Measurements from ENCODE around the gene ASB10. TPM values are rescaled to one million over a fixed set of nuclear protein-coding genes. Genes with fewer than 3 reads are reported as not detected.

The ASB10 gene
- total and polyA plus RNA-seq, 7 experiments from 2014 or later, result not detected

DNA sequence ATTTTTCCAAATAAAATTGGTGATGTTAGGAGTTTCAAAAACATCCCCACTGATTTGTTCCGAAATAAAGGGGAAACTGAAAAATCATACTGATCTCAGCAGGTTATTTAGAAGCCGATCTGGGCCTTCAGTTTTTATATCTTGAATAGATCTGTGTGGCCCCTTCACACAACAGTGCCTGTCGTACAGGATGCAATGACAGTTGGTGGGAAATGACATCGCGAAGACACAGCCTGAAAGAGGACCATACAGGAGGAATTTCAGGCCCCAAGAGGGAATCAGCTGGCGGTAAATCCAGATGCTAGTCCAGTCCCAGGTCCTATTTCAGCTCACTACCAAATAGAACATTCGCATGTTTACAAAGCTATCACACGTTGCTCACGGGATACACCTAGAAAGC lies 20.3 kb upstream of the ASB10 start:
- Histone ChIP-seq H3K36me3 (ENCODE audit: control insufficient read depth in 2 of 3, insufficient read depth in 3 of 3, low read length in 3 of 3) (peaks cover 0 to 2% (median 0%) of the 10 kb centered on the region in 3 experiments), H3K4me3 (ENCODE audit: low read length) (no peak overlapping the region), H3K4me1 (ENCODE audit: control insufficient read depth in 2 of 2, insufficient read depth in 2 of 2, low read length in 2 of 2) (peaks cover 15 to 20% of the 10 kb centered on the region in 2 donors), H3K27ac (ENCODE audit: low read depth, low read length) (peak overlapping the region; percentile 25), H3K27me3 (ENCODE audit: control insufficient read depth in 2 of 2, insufficient read depth in 2 of 2, low read length in 2 of 2) (no peaks in the 10 kb centered on the region), H3K9me3 (ENCODE audit: control insufficient read depth in 2 of 3, low read length in 3 of 3) (no peaks in the 10 kb centered on the region)
- ATAC-seq (peak; percentile 52), DNase-seq (peak in 2 of 9 donors; percentile 16 to 22)
- intact Hi-C loops (cut with micrococcal nuclease), result loop anchor here in 1 of 2 donors (1.0 kb wide), 1 partner anchor 37 kb away; no protein-coding TSS in a partner anchor
- peak overlapping the region in 7 of 9 donors; percentile 10 to 82 (median 58) for H3K27ac Mint-ChIP-seq
- H3K9me3 Mint-ChIP-seq, result no peaks in the 10 kb centered on the region
- peaks cover 0 to 21% (median 0%) of the 10 kb centered on the region in 5 donors for H3K27me3 Mint-ChIP-seq
- POLR2A ChIA-PET, result interaction anchor here (1.1 to 1.9 kb wide), 2 partner anchors 20 to 36 kb away, joined by 5 to 8 read pairs; partner anchors contain the start of gene ABCF2
- H3K4me1 Mint-ChIP-seq, result peaks cover 16 to 28% (median 22%) of the 10 kb centered on the region in 7 donors
- CTCF ChIA-PET, result interaction anchor here (1.4 to 1.6 kb wide), 2 partner anchors 37 to 38 kb away, joined by 3 to 5 read pairs; no protein-coding TSS in a partner anchor
- peak overlapping the region; percentile 31 to 76 (median 62) for H3K4me3 Mint-ChIP-seq
- peaks cover 0 to 5% (median 0%) of the 10 kb centered on the region in 5 donors for H3K36me3 Mint-ChIP-seq

DNA sequence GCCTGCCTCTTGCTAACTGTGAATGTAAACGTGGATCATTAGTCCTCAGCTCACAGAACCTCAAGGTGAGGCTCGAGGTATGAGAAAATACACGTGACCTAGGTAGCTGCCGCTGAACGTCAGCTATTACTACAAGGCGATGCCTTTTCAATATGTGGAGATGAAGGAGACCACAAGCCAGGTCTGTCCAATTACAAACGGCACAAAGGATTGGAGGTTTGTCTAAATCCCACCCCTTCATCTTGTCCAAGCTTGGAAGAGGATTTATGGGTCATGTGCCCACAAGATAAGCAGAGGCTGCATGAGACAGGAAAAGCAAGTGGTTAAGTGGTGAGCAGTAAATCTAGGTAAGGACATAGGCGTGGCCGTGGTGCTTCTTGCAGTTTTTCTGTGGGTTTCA lies 19.9 kb upstream of the ASB10 start:
- H3K9me3 ChIP-seq (ENCODE audit: control insufficient read depth in 2 of 3, low read length in 3 of 3), result no peaks in the 10 kb centered on the region
- H3K27ac ChIP-seq (ENCODE audit: low read depth, low read length), result peak overlapping the region; percentile 25
- peak in 5 of 9 donors; percentile 16 to 35 (median 26) for DNase-seq
- H3K27me3 Mint-ChIP-seq, result peaks cover 0 to 21% (median 0%) of the 10 kb centered on the region in 5 donors
- H3K36me3 ChIP-seq (ENCODE audit: control insufficient read depth in 2 of 3, insufficient read depth in 3 of 3, low read length in 3 of 3), result no peaks in the 10 kb centered on the region
- no peaks in the 10 kb centered on the region for H3K9me3 Mint-ChIP-seq
- POLR2A ChIA-PET, result interaction anchor here (1.1 to 1.9 kb wide), 2 partner anchors 20 to 37 kb away, joined by 5 to 8 read pairs; partner anchors contain the start of gene ABCF2
- peak overlapping the region in 8 of 9 donors; percentile 4 to 82 (median 59) for H3K27ac Mint-ChIP-seq
- H3K4me3 ChIP-seq (ENCODE audit: low read length), result no peak overlapping the region
- intact Hi-C loops (cut with micrococcal nuclease), result loop anchor here in 1 of 2 donors (1.0 kb wide), 1 partner anchor 37 kb away; no protein-coding TSS in a partner anchor
- peaks cover 16 to 28% (median 22%) of the 10 kb centered on the region in 7 donors for H3K4me1 Mint-ChIP-seq
- H3K27me3 ChIP-seq (ENCODE audit: control insufficient read depth in 2 of 2, insufficient read depth in 2 of 2, low read length in 2 of 2), result no peaks in the 10 kb centered on the region
- peak; percentile 81 for ATAC-seq
- H3K4me1 ChIP-seq (ENCODE audit: control insufficient read depth in 2 of 2, insufficient read depth in 2 of 2, low read length in 2 of 2), result peaks cover 15 to 20% of the 10 kb centered on the region in 2 donors
- peaks cover 0 to 5% (median 0%) of the 10 kb centered on the region in 5 donors for H3K36me3 Mint-ChIP-seq
- peak overlapping the region in 9 of 10 donors; percentile 57 to 76 (median 63) for H3K4me3 Mint-ChIP-seq
- CTCF ChIA-PET, result interaction anchor here (1.4 to 1.6 kb wide), 2 partner anchors 37 kb away, joined by 3 to 5 read pairs; no protein-coding TSS in a partner anchor

DNA sequence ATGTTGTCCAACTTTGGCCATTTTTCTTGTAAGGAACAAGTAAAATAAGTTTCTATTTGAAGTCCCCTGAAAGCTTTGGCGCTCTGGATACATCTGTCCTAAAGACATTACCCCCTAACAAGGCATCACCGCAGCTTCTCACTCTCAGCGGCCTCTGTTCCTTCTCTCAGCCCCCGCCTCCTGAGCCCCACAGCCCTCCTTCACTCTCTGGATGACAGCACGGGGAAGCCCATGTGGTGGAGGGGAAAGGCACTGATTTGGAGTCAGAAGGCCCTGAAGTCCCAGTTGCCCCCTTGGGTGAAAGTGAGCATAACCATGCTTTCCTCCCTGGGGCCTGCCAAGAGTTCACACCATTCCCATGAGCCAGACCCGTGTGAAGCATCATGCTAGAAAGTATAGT lies 18.7 kb upstream of the ASB10 start:
- ATAC-seq (no peak), DNase-seq (no peak)
- H3K27ac Mint-ChIP-seq, result peak overlapping the region in 1 of 9 donors; percentile 46
- peak overlapping the region in 3 of 10 donors; percentile 8 to 32 (median 22) for H3K4me3 Mint-ChIP-seq
- H3K9me3 Mint-ChIP-seq, result no peaks in the 10 kb centered on the region
- Histone ChIP-seq H3K4me3 (ENCODE audit: low read length) (no peak overlapping the region), H3K27ac (ENCODE audit: low read depth, low read length) (no peak overlapping the region), H3K36me3 (ENCODE audit: control insufficient read depth in 2 of 3, insufficient read depth in 3 of 3, low read length in 3 of 3) (no peaks in the 10 kb centered on the region), H3K4me1 (ENCODE audit: control insufficient read depth in 2 of 2, insufficient read depth in 2 of 2, low read length in 2 of 2) (peaks cover 15 to 20% of the 10 kb centered on the region in 2 donors), H3K27me3 (ENCODE audit: control insufficient read depth in 2 of 2, insufficient read depth in 2 of 2, low read length in 2 of 2) (no peaks in the 10 kb centered on the region), H3K9me3 (ENCODE audit: control insufficient read depth in 2 of 3, low read length in 3 of 3) (no peaks in the 10 kb centered on the region)
- peaks cover 0 to 25% (median 6%) of the 10 kb centered on the region in 5 donors for H3K27me3 Mint-ChIP-seq
- CTCF ChIA-PET, result no interaction called here
- intact Hi-C loops (cut with micrococcal nuclease), result no loop called here
- peaks cover 16 to 28% (median 22%) of the 10 kb centered on the region in 7 donors for H3K4me1 Mint-ChIP-seq
- H3K36me3 Mint-ChIP-seq, result peaks cover 0 to 2% (median 0%) of the 10 kb centered on the region in 5 donors
- POLR2A ChIA-PET, result no interaction called here

DNA sequence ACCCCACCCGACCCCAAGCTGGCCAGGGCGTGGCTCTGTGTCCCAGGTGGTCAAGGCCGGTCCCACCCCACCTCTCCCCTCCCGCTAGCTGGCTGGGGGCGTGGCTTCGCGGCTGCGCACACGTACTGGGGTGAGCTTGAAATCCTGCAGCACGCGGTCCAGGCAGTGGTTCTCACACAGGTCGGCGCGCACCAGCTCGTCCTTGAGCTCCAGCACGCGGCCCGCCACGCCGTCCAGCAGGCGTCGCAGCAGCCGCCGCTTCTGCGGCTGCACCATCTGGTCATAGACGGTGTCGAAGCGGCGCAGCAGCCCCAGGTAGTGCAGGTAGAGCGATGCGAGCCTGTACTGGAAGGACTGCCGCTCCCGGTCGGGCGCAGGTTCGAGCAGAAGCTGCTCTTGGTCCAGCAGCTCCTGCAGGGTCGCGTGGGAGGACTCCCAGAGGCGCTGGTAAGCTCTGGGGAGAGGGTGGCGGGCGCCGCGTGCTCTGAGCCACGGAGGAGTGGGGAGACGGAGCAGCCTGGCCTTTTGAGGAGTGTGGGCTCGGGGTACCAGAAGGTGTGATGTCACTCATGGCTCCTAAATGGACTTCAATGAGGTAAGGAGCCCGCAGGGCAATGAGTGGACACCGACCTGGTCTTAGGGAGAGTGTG lies 17.5 kb upstream of the ASB10 start:
- Mint-ChIP-seq H3K27ac (no peak overlapping the region), H3K36me3 (no peaks in the 10 kb centered on the region), H3K9me3 (no peaks in the 10 kb centered on the region), H3K4me1 (peaks cover 16 to 28% (median 22%) of the 10 kb centered on the region in 7 donors), H3K27me3 (peaks cover 0 to 25% (median 6%) of the 10 kb centered on the region in 5 donors), H3K4me3 (no peak overlapping the region)
- ATAC-seq (no peak), DNase-seq (no peak)
- ChIA-PET POLR2A (no interaction called here), CTCF (interaction anchor here (1.0 kb wide), 1 partner anchor 100 kb away, joined by 3 read pairs; no protein-coding TSS in a partner anchor)
- no peaks in the 10 kb centered on the region for H3K9me3 ChIP-seq (ENCODE audit: control insufficient read depth in 2 of 3, low read length in 3 of 3)
- no peaks in the 10 kb centered on the region for H3K27me3 ChIP-seq (ENCODE audit: control insufficient read depth in 2 of 2, insufficient read depth in 2 of 2, low read length in 2 of 2)
- H3K4me1 ChIP-seq (ENCODE audit: control insufficient read depth in 2 of 2, insufficient read depth in 2 of 2, low read length in 2 of 2), result peaks cover 15 to 20% of the 10 kb centered on the region in 2 donors
- H3K4me3 ChIP-seq (ENCODE audit: low read length), result no peak overlapping the region
- no peaks in the 10 kb centered on the region for H3K36me3 ChIP-seq (ENCODE audit: control insufficient read depth in 2 of 3, insufficient read depth in 3 of 3, low read length in 3 of 3)
- intact Hi-C loops (cut with micrococcal nuclease), result no loop called here
- H3K27ac ChIP-seq (ENCODE audit: low read depth, low read length), result no peak overlapping the region

DNA sequence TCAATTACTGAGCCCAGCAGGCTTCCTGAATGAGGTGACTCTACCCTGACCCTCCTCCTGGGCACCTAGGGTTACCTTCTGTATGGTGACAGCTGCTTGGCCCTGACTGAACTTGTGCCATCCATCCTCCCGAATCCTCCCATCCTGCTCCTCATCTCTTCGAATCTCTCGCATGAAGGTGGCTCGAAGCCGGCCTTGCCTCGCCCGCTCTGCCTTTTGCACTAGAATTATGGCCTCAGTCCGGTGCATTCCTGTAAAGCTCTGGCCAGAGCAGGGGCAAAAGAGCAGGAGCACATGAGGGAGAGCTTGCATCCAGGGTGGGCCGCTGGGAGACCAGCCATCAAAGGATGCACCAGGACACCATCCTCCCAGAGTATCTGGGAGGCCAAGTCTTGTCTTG lies 15.8 kb upstream of the ASB10 start:
- no peak overlapping the region for H3K27ac Mint-ChIP-seq
- no peak for ATAC-seq
- DNase-seq, result no peak
- ChIA-PET CTCF (no interaction called here), POLR2A (no interaction called here)
- Histone ChIP-seq H3K9me3 (ENCODE audit: control insufficient read depth in 2 of 3, low read length in 3 of 3) (no peaks in the 10 kb centered on the region), H3K36me3 (ENCODE audit: control insufficient read depth in 2 of 3, insufficient read depth in 3 of 3, low read length in 3 of 3) (no peaks in the 10 kb centered on the region), H3K27ac (ENCODE audit: low read depth, low read length) (no peak overlapping the region), H3K4me1 (ENCODE audit: control insufficient read depth in 2 of 2, insufficient read depth in 2 of 2, low read length in 2 of 2) (peaks cover 13 to 17% of the 10 kb centered on the region in 2 donors), H3K27me3 (ENCODE audit: control insufficient read depth in 2 of 2, insufficient read depth in 2 of 2, low read length in 2 of 2) (no peaks in the 10 kb centered on the region), H3K4me3 (ENCODE audit: low read length) (no peak overlapping the region)
- intact Hi-C loops (cut with micrococcal nuclease), result no loop called here
- H3K9me3 Mint-ChIP-seq, result no peaks in the 10 kb centered on the region
- peaks cover 0 to 25% (median 6%) of the 10 kb centered on the region in 5 donors for H3K27me3 Mint-ChIP-seq
- H3K36me3 Mint-ChIP-seq, result no peaks in the 10 kb centered on the region
- H3K4me3 Mint-ChIP-seq, result no peak overlapping the region
- H3K4me1 Mint-ChIP-seq, result peaks cover 14 to 20% (median 20%) of the 10 kb centered on the region in 7 donors

DNA sequence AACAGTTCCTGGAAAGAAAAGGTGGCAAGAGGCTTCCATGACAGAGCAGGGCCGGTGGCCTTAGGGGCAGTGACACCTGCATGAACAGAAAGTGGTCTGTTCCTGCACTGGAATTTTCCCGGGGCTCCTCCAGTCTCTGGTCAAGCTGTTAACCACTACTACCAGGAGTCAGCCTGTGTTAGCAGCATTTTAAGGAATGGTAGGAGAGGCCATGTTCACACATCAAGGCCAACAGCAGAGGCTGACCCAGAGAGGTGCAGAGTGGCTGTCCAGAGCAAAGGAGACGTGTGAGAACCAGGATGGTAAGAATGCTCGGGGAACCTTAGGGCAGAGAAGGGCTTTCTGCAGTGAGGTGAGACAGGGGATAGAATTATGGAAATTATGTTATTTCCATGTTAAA lies 14.7 kb upstream of the ASB10 start:
- ATAC-seq (no peak), DNase-seq (no peak)
- intact Hi-C loops (cut with micrococcal nuclease), result no loop called here
- Mint-ChIP-seq H3K4me1 (peaks cover 4 to 11% (median 9%) of the 10 kb centered on the region in 7 donors), H3K4me3 (no peak overlapping the region), H3K27ac (no peak overlapping the region), H3K9me3 (no peaks in the 10 kb centered on the region), H3K36me3 (no peaks in the 10 kb centered on the region), H3K27me3 (peaks cover 0 to 24% (median 6%) of the 10 kb centered on the region in 5 donors)
- Histone ChIP-seq H3K4me1 (ENCODE audit: control insufficient read depth in 2 of 2, insufficient read depth in 2 of 2, low read length in 2 of 2) (peaks cover 2 to 8% of the 10 kb centered on the region in 2 donors), H3K27ac (ENCODE audit: low read depth, low read length) (no peak overlapping the region), H3K27me3 (ENCODE audit: control insufficient read depth in 2 of 2, insufficient read depth in 2 of 2, low read length in 2 of 2) (no peaks in the 10 kb centered on the region), H3K36me3 (ENCODE audit: control insufficient read depth in 2 of 3, insufficient read depth in 3 of 3, low read length in 3 of 3) (no peaks in the 10 kb centered on the region), H3K9me3 (ENCODE audit: control insufficient read depth in 2 of 3, low read length in 3 of 3) (no peaks in the 10 kb centered on the region), H3K4me3 (ENCODE audit: low read length) (no peak overlapping the region)
- ChIA-PET CTCF (no interaction called here), POLR2A (no interaction called here)

Measured in naive thymus-derived CD4-positive, alpha-beta T cell (primary cell).